GM11168 (cell line): ENCODE data around the gene VSIG10L2.
"Not testable (repeated sequence)": the region's sequence is repeated elsewhere in the genome, so short reads cannot be mapped to it uniquely, and the experiment has no call there.

ENCODE experiments used
- in situ Hi-C: fragments of 300-500 bp; cut with MboI; formaldehyde crosslinking; loops from one replicate; pipeline ENCODE4 v1.12.0; 2022; ENCODE audit warnings: low sequenced_read_pairs; ENCODE audit not compliant: unreplicated experiment

VSIG10L2 gene

GRCh38 chr11:125957618-125958332 is 11.9 kb downstream of the VSIG10L2 start:
- in situ Hi-C loops: no loop called here

DNA sequence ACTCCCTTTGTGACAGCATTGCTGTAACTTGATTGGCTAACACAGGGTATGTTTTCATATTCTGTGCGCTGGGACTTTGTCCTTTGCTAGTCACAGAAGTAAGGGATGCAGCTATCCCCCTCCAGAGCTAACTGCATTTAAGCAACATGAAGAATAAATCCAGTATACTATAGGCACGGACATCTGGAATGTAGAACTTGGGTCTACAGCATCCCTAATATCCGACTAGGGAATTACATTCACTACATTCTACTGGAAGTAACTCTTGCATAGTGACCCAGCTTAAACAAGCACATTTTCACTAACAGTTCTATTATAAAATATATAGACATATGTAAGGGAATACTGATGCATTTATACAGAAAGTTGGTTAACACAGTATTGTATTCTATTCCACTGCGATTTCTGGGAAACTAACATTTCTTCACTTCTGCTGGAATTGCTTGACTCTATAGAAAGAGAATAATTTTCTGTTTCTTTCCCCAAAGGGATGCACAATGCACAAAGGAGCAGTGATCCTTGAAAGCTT is 13.1 kb downstream of the VSIG10L2 start:
- in situ Hi-C loops: no loop called here

DNA sequence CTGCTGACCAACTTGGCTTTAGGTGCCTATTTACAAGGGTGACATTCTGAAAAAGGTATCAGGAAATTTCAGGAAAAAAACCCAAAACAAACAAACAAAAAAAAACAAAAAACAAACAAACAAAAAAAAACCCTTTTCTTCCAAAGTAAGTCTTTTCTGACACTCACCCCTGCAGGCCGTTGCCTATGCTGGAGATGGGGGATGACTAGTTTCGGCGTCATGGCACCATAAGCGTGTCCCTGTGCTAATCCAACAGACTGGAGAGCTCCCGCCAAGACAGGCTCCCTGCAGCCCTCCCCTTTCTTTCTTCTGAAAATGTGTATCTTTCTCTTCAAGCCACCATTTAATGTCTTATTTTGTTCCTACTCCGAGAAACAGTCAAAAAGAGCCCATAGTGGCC is 13.7 kb downstream of the VSIG10L2 start:
- in situ Hi-C loops: no loop called here

DNA sequence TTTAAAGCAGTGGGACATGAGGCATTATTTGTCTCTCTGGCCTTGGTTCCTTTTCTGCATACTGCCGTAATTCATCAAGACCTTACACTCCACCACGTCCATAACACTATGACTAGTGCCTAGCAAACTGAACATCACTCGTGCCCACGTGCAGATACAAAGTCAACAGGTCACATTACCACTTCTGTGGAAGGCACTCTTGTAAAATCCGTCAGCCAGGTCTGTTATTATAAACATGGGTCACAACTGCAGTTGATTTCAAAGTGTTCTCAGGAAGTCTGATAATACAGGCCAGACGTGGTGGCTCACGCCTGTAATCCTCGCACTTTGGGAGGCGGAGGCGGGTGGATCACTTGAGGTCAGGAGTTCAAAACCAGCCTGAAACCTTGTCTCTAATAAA is 14.1 kb downstream of the VSIG10L2 start:
- in situ Hi-C loops: no loop called here

GRCh38 chr11:125960771-125961170 is 14.9 kb downstream of the VSIG10L2 start:
- in situ Hi-C loops: no loop called here

- in situ Hi-C loops: no loop called here
Observed at GRCh38 chr11:125967515-125967914, 21.7 kb downstream of the VSIG10L2 start.

DNA sequence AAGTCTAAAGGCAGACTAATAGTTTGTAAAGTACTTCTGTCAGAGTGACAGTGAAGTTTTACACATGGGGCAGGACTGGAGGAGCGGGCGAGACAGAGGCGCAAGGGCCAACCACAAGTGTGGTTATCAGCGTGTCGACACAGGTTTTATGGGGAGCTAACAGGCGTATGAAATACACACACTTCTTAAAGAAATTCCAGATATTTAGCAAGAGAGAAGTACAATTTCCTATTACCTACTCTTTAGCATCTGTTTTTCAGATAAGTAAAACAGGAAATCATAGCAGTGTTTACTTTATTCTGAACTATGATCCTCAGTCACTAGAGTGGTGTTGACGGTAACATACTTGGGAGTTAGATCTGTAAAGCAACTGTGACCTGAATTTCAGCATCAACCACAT is 22.5 kb downstream of the VSIG10L2 start:
- in situ Hi-C loops: no loop called here

- in situ Hi-C loops: no loop called here
Observed at GRCh38 chr11:125971618-125972017, 25.8 kb downstream of the VSIG10L2 start.

DNA sequence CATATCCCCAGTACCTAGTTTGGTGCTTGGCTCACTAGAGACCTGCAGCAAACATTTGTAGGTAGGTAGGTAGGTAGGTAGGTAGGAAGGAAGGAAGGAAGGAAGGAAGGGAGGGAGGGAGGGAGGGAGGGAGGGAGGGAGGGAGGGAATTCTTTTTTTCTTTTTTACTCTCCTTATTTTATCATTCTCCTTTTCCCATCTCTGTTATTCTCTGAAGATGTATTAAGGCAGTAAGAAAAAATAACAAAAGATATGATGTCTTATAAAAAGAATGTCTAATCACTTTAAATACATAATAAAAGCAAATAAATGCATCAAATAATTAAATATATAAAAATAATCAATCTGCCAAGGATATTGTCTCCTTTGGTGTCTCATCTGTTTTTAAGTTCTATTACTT is 28.4 kb downstream of the VSIG10L2 start:
- in situ Hi-C loops: no loop called here

DNA sequence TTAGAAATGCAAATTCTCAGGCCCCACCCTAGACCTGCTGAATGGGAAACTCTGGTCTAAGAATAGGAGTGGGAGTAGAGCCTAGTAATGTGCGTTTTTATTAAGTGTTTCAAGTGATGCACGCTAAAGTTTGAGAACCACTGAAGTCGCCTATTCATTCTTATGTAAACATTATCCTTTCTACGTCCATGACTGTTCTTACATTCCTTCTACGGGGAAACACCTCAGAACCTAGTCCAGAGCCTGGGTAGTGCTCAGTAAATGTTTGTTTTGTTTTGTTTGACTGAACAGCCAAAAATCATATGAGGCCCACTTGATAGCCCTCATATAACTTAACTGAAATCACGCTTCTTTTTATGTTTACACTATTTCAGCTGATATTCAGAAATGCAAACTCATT is 29.8 kb downstream of the VSIG10L2 start:
- in situ Hi-C loops: no loop called here

DNA sequence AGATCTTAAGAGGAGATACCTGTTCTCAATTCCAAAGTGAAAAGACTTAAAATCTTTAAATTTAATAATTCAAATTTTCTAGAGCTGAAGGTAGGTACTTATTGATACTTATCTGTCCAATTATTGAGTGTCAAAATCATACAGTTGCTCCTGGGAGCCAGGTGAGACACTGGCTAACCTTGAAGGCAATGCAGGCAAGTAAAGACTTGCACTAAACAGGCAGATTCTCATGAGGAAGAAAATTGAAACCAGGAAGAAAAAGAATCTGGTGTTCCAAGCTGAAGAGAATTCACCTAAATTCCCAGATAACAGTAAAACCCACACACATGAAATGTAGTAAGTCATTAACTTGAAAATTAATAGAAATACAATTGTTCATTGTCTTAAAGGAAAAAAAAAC is 30.3 kb downstream of the VSIG10L2 start:
- in situ Hi-C loops: no loop called here

GRCh38 chr11:125977333-125977732 is 31.5 kb downstream of the VSIG10L2 start:
- in situ Hi-C loops: no loop called here

- in situ Hi-C loops: no loop called here
Observed at GRCh38 chr11:125978181-125978716, 32.4 kb downstream of the VSIG10L2 start.

DNA sequence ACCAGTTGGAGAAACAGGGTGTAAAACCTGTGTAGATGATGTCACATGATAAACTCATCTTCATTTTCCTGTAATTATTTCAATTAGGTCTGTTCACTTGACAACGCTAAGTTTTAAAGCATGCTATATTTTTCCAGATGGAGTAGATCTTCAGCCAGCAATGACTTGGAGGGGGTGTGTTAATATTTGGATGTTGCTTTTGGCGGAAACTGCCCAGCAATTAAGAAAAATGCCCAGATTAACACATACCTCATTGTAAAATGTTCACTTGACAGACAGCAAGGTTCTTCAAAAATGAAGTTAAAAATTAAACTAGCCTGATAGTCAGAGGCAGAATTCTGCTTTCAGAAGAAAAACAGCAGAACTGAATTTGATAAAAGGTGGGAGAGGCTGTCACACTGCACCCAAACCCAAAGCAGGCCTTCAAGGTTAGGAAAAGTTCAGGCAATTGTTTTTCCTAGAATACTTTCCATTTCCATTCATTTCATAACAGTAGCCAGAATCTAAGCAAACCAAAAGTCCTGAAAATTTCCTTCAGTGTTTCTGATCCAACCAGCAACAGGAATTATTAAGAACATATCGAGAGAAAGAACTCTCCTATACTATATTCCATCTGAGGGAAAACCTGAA is 33.0 kb downstream of the VSIG10L2 start:
- in situ Hi-C loops: no loop called here

GRCh38 chr11:125979511-125979910 is 33.7 kb downstream of the VSIG10L2 start:
- in situ Hi-C loops: no loop called here

GRCh38 chr11:125980436-125980835 is 34.6 kb downstream of the VSIG10L2 start:
- in situ Hi-C loops: no loop called here

GRCh38 chr11:125982348-125982730 is 36.5 kb downstream of the VSIG10L2 start:
- in situ Hi-C loops: no loop called here

- in situ Hi-C loops: not testable (repeated sequence)
Observed at GRCh38 chr11:125985956-125986355, 40.1 kb downstream of the VSIG10L2 start.

DNA sequence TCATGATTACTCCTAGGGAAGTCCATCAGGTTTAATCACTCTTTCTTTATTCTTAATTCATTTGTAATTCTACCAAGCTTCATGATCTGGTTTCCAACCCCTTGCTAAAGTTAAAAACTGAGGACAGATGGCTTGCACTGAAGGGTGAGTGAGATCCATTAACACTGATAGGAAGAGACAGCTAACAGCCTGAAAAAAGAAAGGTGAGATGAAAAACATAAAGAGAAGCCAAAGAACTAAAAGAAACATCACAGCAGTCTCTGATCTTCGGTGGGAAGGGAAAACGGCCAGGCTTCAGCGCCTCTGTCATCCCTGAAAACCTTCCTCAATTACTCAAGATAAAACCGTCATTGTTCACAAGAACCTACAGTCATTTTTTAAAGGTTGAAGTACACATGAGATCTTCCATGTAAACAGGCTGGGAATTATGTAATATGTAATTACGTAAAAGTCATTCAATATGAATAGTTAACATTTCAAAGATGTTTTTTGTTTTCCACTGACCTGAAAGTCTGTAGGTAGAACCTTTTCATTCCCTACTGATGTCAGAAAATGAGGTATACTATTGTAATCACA is 41.3 kb downstream of the VSIG10L2 start:
- in situ Hi-C loops: no loop called here

- in situ Hi-C loops: no loop called here
Observed at GRCh38 chr11:125990244-125990643, 44.4 kb downstream of the VSIG10L2 start.

GRCh38 chr11:125992893-125993292 is 47.0 kb downstream of the VSIG10L2 start:
- in situ Hi-C loops: no loop called here
